HG03045 (cell line): Measurements from ENCODE around the gene ALG12.

Experiments
- ATAC-seq: cut with Tn5 transposase; IDR thresholded peaks from one replicate; pipeline ENCODE4 v1.9.1; 2021; ENCODE audit warnings: mild to moderate bottlenecking, moderate library complexity; ENCODE audit not compliant: unreplicated experiment

ALG12 gene

GRCh38 chr22:49894322-49895054, 23.8 kb downstream of the ALG12 start:
- ATAC-seq, result no peak

GRCh38 chr22:49893025-49893424, 25.2 kb downstream of the ALG12 start:
- ATAC-seq, result no peak

GRCh38 chr22:49892226-49892899, 25.9 kb downstream of the ALG12 start:
- no peak for ATAC-seq

GRCh38 chr22:49889071-49889470, 29.2 kb downstream of the ALG12 start:
- no peak for ATAC-seq

- ATAC-seq, result no peak
These were observed 30.5 kb downstream of the ALG12 start for GRCh38 chr22:49887702-49888101.

GRCh38 chr22:49887064-49887451, 31.2 kb downstream of the ALG12 start:
- ATAC-seq, result no peak

- no peak for ATAC-seq
These were observed 31.7 kb downstream of the ALG12 start for GRCh38 chr22:49886346-49887063.

GRCh38 chr22:49885881-49886280, 32.4 kb downstream of the ALG12 start:
- no peak for ATAC-seq

- ATAC-seq, result no peak
These were observed 33.0 kb downstream of the ALG12 start for GRCh38 chr22:49885281-49885680.

- ATAC-seq, result no peak
These were observed 33.6 kb downstream of the ALG12 start for GRCh38 chr22:49884503-49885260.

GRCh38 chr22:49884075-49884474, 34.2 kb downstream of the ALG12 start:
- no peak for ATAC-seq

GRCh38 chr22:49883294-49883640, 35.0 kb downstream of the ALG12 start:
- no peak for ATAC-seq

- no peak for ATAC-seq
These were observed 35.5 kb downstream of the ALG12 start for GRCh38 chr22:49882519-49883293.

GRCh38 chr22:49881856-49882255, 36.4 kb downstream of the ALG12 start:
- ATAC-seq, result no peak

GRCh38 chr22:49880281-49880680, 38.0 kb downstream of the ALG12 start:
- ATAC-seq, result no peak

- no peak for ATAC-seq
These were observed 38.4 kb downstream of the ALG12 start for GRCh38 chr22:49879871-49880270.

- no peak for ATAC-seq
These were observed 40.0 kb downstream of the ALG12 start for GRCh38 chr22:49878206-49878605.

- ATAC-seq, result no peak
These were observed 40.6 kb downstream of the ALG12 start for GRCh38 chr22:49877642-49878041.

GRCh38 chr22:49873228-49873940, 44.9 kb downstream of the ALG12 start:
- ATAC-seq, result no peak

- ATAC-seq, result no peak
These were observed 45.9 kb downstream of the ALG12 start for GRCh38 chr22:49872347-49872746.
